ENCODE data around the gene ELK3. TPM values are rescaled to one million over a fixed set of nuclear protein-coding genes. Genes with fewer than 3 reads are reported as not detected.

The ELK3 gene
- total RNA-seq, 4 donors from 2014 or later: 10.1 to 25.3 (median 23.4) TPM

- no peak for TF ChIP-seq POLR2A (IDR thresholded peaks at IDR 0.05)
- TF ChIP-seq EP300 (IDR thresholded peaks at IDR 0.05): no peak
- TF ChIP-seq, protein P1, sequence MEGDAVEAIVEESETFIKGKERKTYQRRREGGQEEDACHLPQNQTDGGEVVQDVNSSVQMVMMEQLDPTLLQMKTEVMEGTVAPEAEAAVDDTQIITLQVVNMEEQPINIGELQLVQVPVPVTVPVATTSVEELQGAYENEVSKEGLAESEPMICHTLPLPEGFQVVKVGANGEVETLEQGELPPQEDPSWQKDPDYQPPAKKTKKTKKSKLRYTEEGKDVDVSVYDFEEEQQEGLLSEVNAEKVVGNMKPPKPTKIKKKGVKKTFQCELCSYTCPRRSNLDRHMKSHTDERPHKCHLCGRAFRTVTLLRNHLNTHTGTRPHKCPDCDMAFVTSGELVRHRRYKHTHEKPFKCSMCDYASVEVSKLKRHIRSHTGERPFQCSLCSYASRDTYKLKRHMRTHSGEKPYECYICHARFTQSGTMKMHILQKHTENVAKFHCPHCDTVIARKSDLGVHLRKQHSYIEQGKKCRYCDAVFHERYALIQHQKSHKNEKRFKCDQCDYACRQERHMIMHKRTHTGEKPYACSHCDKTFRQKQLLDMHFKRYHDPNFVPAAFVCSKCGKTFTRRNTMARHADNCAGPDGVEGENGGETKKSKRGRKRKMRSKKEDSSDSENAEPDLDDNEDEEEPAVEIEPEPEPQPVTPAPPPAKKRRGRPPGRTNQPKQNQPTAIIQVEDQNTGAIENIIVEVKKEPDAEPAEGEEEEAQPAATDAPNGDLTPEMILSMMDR (IDR thresholded peaks at IDR 0.05): no peak
- no peak for TF ChIP-seq POLR2AphosphoS5 (IDR thresholded peaks at IDR 0.05)
- Histone ChIP-seq H3K27ac (no peak overlapping the region), H3K4me3 (no peak overlapping the region), H3K4me1 (no peaks in the 10 kb centered on the region), H3K9me3 (no peaks in the 10 kb centered on the region), H3K36me3 (peaks cover 3 to 46% of the 10 kb centered on the region in 2 donors), H3K27me3 (no peaks in the 10 kb centered on the region)
- ATAC-seq: no peak
- WGBS, 2 donors (ENCODE audit: low coverage in 1 of 2): 71 to 75% methylated on average over 3 of the region's 3 CpGs
Observed at GRCh38 chr12:96294831-96295230, 100.7 kb downstream of the ELK3 start.

GRCh38 chr12:96295532-96296160 lies 101.5 kb downstream of the ELK3 start:
- H3K36me3 ChIP-seq: peaks cover 3 to 48% of the 10 kb centered on the region in 2 donors
- ATAC-seq: no peak

GRCh38 chr12:96297504-96297903 lies 103.3 kb downstream of the ELK3 start:
- H3K36me3 ChIP-seq: peaks cover 3 to 40% of the 10 kb centered on the region in 2 donors
- H3K4me1 ChIP-seq: peaks cover 0 to 4% (median 0%) of the 10 kb centered on the region in 3 donors
- no peak overlapping the region for H3K27ac ChIP-seq
- no peaks in the 10 kb centered on the region for H3K9me3 ChIP-seq
- no peak overlapping the region for H3K4me3 ChIP-seq
- 86 to 94% methylated on average over 4 of the region's 4 CpGs for WGBS, 2 donors (ENCODE audit: low coverage in 1 of 2)
- ATAC-seq: no peak
- TF ChIP-seq EP300 (IDR thresholded peaks at IDR 0.05) (no peak), POLR2A (IDR thresholded peaks at IDR 0.05) (no peak), POLR2AphosphoS5 (IDR thresholded peaks at IDR 0.05) (no peak)
- TF ChIP-seq, protein P1 (IDR thresholded peaks at IDR 0.05): no peak
- H3K27me3 ChIP-seq: no peaks in the 10 kb centered on the region

More at GRCh38 chr12:96295532-96296160, 101.5 kb downstream of the ELK3 start:
- Histone ChIP-seq H3K27ac (no peak overlapping the region), H3K4me3 (no peak overlapping the region), H3K4me1 (no peaks in the 10 kb centered on the region), H3K27me3 (no peaks in the 10 kb centered on the region), H3K9me3 (no peaks in the 10 kb centered on the region)
- 84 to 90% methylated on average over 6 of the region's 6 CpGs for WGBS, 2 donors (ENCODE audit: low coverage in 1 of 2)
- TF ChIP-seq, protein P1 (IDR thresholded peaks at IDR 0.05): no peak
- TF ChIP-seq POLR2A (IDR thresholded peaks at IDR 0.05) (no peak), EP300 (IDR thresholded peaks at IDR 0.05) (no peak), POLR2AphosphoS5 (IDR thresholded peaks at IDR 0.05) (no peak)

- ATAC-seq: no peak
- H3K27me3 ChIP-seq: no peaks in the 10 kb centered on the region
- H3K4me3 ChIP-seq: no peak overlapping the region
- no peaks in the 10 kb centered on the region for H3K9me3 ChIP-seq
- peaks cover 0 to 22% (median 6%) of the 10 kb centered on the region in 3 donors for H3K4me1 ChIP-seq
- H3K27ac ChIP-seq: no peak overlapping the region
- TF ChIP-seq, protein P1 (IDR thresholded peaks at IDR 0.05): no peak
- TF ChIP-seq EP300 (IDR thresholded peaks at IDR 0.05) (no peak), POLR2A (IDR thresholded peaks at IDR 0.05) (no peak), POLR2AphosphoS5 (IDR thresholded peaks at IDR 0.05) (no peak)
- WGBS, 2 donors (ENCODE audit: low coverage in 1 of 2): 89 to 95% methylated on average over 3 to 5 of the region's 5 CpGs
- peaks cover 3 to 25% of the 10 kb centered on the region in 2 donors for H3K36me3 ChIP-seq
Observed at GRCh38 chr12:96300064-96300463, 105.9 kb downstream of the ELK3 start.

GRCh38 chr12:96301732-96302131 lies 107.6 kb downstream of the ELK3 start:
- Histone ChIP-seq H3K36me3 (peaks cover 0 to 25% of the 10 kb centered on the region in 2 donors), H3K27me3 (no peaks in the 10 kb centered on the region), H3K27ac (no peak overlapping the region), H3K4me3 (no peak overlapping the region), H3K9me3 (no peaks in the 10 kb centered on the region), H3K4me1 (peaks cover 0 to 24% (median 6%) of the 10 kb centered on the region in 3 donors)
- TF ChIP-seq, protein P1 (IDR thresholded peaks at IDR 0.05): no peak
- no peak for TF ChIP-seq POLR2AphosphoS5 (IDR thresholded peaks at IDR 0.05)
- TF ChIP-seq POLR2A (IDR thresholded peaks at IDR 0.05): no peak
- no peak for TF ChIP-seq EP300 (IDR thresholded peaks at IDR 0.05)
- 91 to 96% methylated on average over 4 of the region's 4 CpGs for WGBS, 2 donors (ENCODE audit: low coverage in 1 of 2)
- ATAC-seq: no peak
